Ascending aorta (tissue), 2 donors: ENCODE results near the gene NBEAL1. TPM values are rescaled to one million over a fixed set of nuclear protein-coding genes. Genes with fewer than 3 reads are reported as not detected.
"Not testable (repeated sequence)": the region's sequence is repeated elsewhere in the genome, so short reads cannot be mapped to it uniquely, and the experiment has no call there.

Source experiments
- DNase-seq, 2 donors: peaks; one replicate each; pipeline ENCODE4 v3.0.0-alpha.2; 2019; ENCODE audit warnings: low spot score in 2 of 2
- H3K27ac ChIP-seq, 2 donors: fragments of 200-600 bp; sonication (generic); one replicate each; pipeline ENCODE4 v1.5.1; 2016 to 2017; ENCODE audit warnings: mild to moderate bottlenecking in 1 of 2
- H3K27me3 ChIP-seq: fragments of 200-600 bp; sonication (generic); one replicate; pipeline ENCODE4 v1.5.1; 2017
- H3K36me3 ChIP-seq, 2 donors: fragments of 200-600 bp; sonication (generic); one replicate each; pipeline ENCODE4 v1.5.1; 2016
- H3K4me1 ChIP-seq, 2 donors: fragments of 200-600 bp; sonication (generic); one replicate each; pipeline ENCODE4 v1.5.1; 2016 to 2017; ENCODE audit warnings: mild to moderate bottlenecking in 1 of 2
- H3K4me3 ChIP-seq, 2 donors: fragments of 200-600 bp; sonication (generic); one replicate each; pipeline ENCODE4 v1.5.1; 2016 to 2017; ENCODE audit warnings: mild to moderate bottlenecking in 1 of 2
- H3K9me3 ChIP-seq, 2 donors: fragments of 200-600 bp; sonication (generic); one replicate each; pipeline ENCODE4 v1.5.1; 2016
- intact Hi-C: fragments of 100-400 bp; cut with DNase I; formaldehyde crosslinking; loops from one replicate; pipeline ENCODE4 v1.15.1; 2023
- total RNA-seq: library from RNA; depleted of rRNA; stranded (reverse); fragments of >200 nt; gene quantifications from one replicate; pipeline ENCODE4 v1.1.0, GENCODE V29; 2016
- TF ChIP-seq, protein P1 (sequence below), 3 experiments: fragments of 200-600 bp in 2 of 3; fragments of 450-650 bp in 1 of 3; sonication (generic) in 2 of 3; IDR thresholded peaks; one replicate each; pipeline ENCODE4 v1.5.1; 2016 to 2019; ENCODE audit warnings: antibody characterized with exemption in 3 of 3, mild to moderate bottlenecking in 1 of 3, moderate library complexity in 1 of 3

The NBEAL1 gene
- total RNA-seq, 1 donor from 2014 or later = 33.0 TPM

DNA sequence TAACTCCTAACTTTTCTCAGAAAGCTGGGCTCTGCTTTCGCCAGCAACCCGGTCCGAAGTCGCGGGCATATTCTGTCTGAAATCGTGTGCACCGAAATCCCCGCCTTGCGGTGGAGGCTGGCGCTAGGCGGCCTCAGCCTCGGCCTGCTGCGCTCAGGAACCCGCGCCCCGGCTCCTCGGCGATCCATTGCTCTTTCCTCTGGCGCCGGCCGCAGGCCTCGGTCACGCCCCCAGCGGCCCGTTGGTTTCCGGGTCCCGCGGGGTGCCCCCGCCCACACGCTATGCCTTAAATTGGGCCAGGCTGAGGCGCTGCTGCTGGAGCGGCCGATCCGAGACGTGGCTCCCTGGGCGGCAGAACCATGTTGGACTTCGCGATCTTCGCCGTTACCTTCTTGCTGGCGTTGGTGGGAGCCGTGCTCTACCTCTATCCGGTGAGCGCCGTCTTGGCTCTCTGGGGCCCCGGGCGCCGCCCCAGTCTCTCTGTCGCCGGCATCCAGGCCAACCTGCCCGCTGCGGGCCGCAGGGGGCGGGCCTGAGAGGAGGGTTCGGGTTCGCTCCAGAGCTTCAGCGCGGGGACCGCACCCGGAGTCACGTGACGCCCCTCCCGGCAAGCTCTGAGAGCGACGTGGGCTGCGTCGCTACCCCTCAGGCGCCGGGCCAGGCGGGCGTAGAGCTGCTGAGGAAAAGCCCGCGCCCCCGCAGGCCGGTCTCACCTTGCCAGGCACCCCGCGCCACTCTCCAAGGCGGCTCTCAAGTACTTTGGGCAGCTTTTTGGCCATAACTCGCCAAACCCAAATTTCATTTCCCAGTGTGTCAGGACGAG, 224.2 kb downstream of the NBEAL1 start, which contains the start of gene CYP20A1:
Gene CYP20A1, plus strand, starts transcription at position 315 of the 823 bp plus-strand sequence. Its CDS starts 45 bp downstream, at position 360.
- TF ChIP-seq, protein P1, sequence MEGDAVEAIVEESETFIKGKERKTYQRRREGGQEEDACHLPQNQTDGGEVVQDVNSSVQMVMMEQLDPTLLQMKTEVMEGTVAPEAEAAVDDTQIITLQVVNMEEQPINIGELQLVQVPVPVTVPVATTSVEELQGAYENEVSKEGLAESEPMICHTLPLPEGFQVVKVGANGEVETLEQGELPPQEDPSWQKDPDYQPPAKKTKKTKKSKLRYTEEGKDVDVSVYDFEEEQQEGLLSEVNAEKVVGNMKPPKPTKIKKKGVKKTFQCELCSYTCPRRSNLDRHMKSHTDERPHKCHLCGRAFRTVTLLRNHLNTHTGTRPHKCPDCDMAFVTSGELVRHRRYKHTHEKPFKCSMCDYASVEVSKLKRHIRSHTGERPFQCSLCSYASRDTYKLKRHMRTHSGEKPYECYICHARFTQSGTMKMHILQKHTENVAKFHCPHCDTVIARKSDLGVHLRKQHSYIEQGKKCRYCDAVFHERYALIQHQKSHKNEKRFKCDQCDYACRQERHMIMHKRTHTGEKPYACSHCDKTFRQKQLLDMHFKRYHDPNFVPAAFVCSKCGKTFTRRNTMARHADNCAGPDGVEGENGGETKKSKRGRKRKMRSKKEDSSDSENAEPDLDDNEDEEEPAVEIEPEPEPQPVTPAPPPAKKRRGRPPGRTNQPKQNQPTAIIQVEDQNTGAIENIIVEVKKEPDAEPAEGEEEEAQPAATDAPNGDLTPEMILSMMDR (IDR thresholded peaks at IDR 0.05) = peak in 2 of 3 experiments; percentile 21 to 40
- peak within 1 kb of the TSS; percentile 51 to 72 for H3K4me3 ChIP-seq
- H3K4me1 ChIP-seq = peaks cover 0 to 16% of the 10 kb centered on the region in 2 donors
- no peaks in the 10 kb centered on the region for H3K9me3 ChIP-seq
- peak within 1 kb of the TSS; percentile 94 to 96 for H3K27ac ChIP-seq
- peaks cover 0 to 11% of the 10 kb centered on the region in 2 donors for H3K36me3 ChIP-seq
- peak; percentile 82 to 98 for DNase-seq
- intact Hi-C loops = loop anchor here (2.0 to 5.0 kb wide), 4 partner anchors 90 to 607 kb away; partner anchors contain the start of genes ABI2, CARF and FAM117B
- H3K27me3 ChIP-seq = no peaks in the 10 kb centered on the region

DNA sequence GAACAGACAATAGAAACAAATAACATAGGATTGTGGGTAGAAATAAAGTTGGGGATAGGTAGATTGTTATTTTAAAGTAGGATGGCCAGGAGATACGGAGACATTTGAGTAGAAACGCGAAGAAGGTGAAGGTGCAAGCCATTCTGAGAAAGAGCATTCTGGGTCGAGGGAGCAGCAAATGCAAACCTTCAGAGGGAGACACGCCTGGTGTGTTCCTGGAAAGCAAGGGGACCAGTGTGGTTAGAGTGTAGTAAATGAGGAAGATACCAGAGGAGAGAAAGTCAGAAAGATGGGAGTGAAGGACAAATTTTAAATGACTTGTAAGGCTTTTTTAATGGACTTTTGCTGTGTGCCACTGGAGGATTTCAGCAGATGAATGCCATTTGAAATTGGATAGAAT, 225.8 kb downstream of the NBEAL1 start:
- Histone ChIP-seq H3K4me1 (peaks cover 0 to 16% of the 10 kb centered on the region in 2 donors), H3K9me3 (no peaks in the 10 kb centered on the region), H3K4me3 (peak overlapping the region in 1 of 2 donors; percentile 72), H3K27me3 (no peaks in the 10 kb centered on the region), H3K27ac (no peak overlapping the region), H3K36me3 (peaks cover 0 to 16% of the 10 kb centered on the region in 2 donors)
- DNase-seq = no peak
- TF ChIP-seq, protein P1 (IDR thresholded peaks at IDR 0.05) = no peak
- intact Hi-C loops = no loop called here

DNA sequence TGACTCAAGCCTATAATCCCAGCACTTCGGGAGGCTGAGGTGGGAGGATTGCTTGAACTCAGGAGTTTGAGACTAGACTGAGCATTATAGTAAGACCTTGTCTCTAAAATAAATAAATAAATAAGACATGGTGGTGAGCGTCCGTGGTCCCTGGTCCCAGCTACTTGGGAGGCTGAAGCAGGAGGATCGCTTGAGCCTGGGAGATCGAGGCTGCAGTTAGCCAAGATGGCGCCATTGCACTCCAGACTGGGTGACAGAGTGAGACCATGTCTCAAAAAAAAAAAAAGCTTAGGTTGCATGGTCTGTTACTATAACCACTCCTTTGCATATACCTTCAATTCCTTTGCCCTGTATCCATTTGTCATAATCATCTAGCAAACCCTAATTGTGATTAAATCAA, 227.8 kb downstream of the NBEAL1 start:
- no peak overlapping the region for H3K4me3 ChIP-seq
- no peak for DNase-seq
- H3K27ac ChIP-seq = no peak overlapping the region
- H3K36me3 ChIP-seq = peaks cover 4 to 33% of the 10 kb centered on the region in 2 donors
- intact Hi-C loops = no loop called here
- no peaks in the 10 kb centered on the region for H3K27me3 ChIP-seq
- no peaks in the 10 kb centered on the region for H3K9me3 ChIP-seq
- H3K4me1 ChIP-seq = peaks cover 0 to 16% of the 10 kb centered on the region in 2 donors
- TF ChIP-seq, protein P1 (IDR thresholded peaks at IDR 0.05) = no peak

DNA sequence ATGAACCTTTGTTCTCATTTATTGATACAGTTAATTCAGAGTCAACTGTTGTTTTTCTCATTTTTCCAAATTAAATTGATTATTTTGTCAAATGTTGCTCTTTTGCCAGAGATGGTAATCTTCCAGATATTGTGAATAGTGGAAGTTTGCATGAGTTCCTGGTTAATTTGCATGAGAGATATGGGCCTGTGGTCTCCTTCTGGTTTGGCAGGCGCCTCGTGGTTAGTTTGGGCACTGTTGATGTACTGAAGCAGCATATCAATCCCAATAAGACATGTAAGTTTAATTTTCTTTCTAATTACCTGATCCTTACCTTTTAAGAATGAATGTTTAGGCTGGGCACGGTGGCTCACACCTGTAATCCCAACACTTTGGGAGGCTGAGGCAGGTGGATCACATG, 232.0 kb downstream of the NBEAL1 start:
- Histone ChIP-seq H3K4me1 (no peaks in the 10 kb centered on the region), H3K27me3 (no peaks in the 10 kb centered on the region), H3K9me3 (no peaks in the 10 kb centered on the region), H3K27ac (no peak overlapping the region), H3K4me3 (no peak overlapping the region), H3K36me3 (peaks cover 21 to 61% of the 10 kb centered on the region in 2 donors)
- no peak for DNase-seq
- intact Hi-C loops = no loop called here
- TF ChIP-seq, protein P1 (IDR thresholded peaks at IDR 0.05) = no peak

DNA sequence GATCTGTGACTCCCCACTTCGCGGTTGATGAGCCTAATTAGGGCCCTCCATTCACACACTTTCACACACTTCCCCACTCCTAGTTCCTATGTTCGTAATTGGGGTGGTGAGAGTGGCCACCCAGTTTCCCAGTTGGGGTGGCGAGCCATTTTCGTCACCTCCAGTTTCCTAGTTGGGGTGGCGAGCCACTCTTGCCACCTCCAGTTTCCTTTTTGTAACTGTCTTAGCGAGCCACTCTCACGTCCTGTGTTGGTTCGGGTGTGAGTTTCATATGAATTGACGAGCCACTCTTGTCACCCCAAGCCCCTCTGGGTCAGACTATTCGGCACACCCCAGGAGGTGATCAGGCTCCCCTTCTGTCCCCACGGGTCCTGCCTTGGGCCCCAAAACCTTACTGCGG, 238.1 kb downstream of the NBEAL1 start:
- H3K4me1 ChIP-seq = no peaks in the 10 kb centered on the region
- intact Hi-C loops = no loop called here
- TF ChIP-seq, protein P1 (IDR thresholded peaks at IDR 0.05) = no peak
- DNase-seq = no peak
- no peaks in the 10 kb centered on the region for H3K9me3 ChIP-seq
- no peak overlapping the region for H3K27ac ChIP-seq
- H3K27me3 ChIP-seq = no peaks in the 10 kb centered on the region
- H3K4me3 ChIP-seq = no peak overlapping the region
- peaks cover 36 to 72% of the 10 kb centered on the region in 2 donors for H3K36me3 ChIP-seq

DNA sequence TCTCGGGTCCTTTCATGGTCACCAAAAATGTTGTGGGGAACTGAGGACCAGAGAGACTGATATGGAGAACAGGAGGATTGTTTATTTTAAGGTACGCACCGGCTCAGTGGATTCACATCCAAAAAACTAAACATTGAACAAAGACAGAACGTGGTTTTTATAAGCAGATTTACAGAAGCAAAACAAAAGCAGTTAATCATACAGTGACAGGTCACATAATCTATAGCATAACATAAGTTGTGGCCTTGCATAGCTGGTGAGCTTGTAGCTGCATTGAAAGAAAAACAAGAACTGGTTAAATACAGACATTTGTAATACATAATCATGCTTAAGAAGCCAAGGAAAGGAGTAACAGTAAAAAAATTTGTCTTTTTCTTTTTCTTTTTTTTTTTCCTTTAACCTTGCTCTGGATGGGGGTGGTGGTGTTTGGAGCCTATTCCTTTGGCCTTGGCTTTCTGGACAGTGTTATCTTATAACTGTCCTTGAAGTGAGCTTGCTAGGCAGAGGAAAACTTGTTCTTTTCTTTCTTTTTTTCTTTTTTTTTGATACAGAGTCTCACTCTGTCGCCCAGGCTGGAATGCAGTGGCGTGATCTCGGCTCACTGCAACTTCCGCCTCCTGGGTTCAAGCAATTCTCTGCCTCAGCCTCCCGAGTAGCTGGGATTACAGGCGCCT, 238.9 kb downstream of the NBEAL1 start:
- H3K4me1 ChIP-seq, H3K27ac ChIP-seq, H3K27me3 ChIP-seq, H3K9me3 ChIP-seq, intact Hi-C loops, H3K4me3 ChIP-seq, DNase-seq: not testable (repeated sequence)
- H3K36me3 ChIP-seq = peaks cover 31 to 67% of the 10 kb centered on the region in 2 donors
